Stimulated activated CD8-positive, alpha-beta memory T cell treated with anti-CD3 and anti-CD28 coated beads, Interleukin-7, amount 100 ng/mL, for 4 hours (primary cell): ENCODE measurements around the gene MED12L.

Experiments used
- DNase-seq, 2 donors: peaks; one replicate each; pipeline ENCODE4 v3.0.0-alpha.2; 2020; ENCODE audit warnings: low read depth in 2 of 2

MED12L gene

GRCh38 chr3:151410891-151411559 is 325.6 kb downstream of the MED12L start:
- no peak for DNase-seq

GRCh38 chr3:151412989-151413388 is 327.5 kb downstream of the MED12L start:
- no peak for DNase-seq

GRCh38 chr3:151415289-151415688 is 329.8 kb downstream of the MED12L start:
- DNase-seq = no peak

GRCh38 chr3:151419806-151420205 is 334.3 kb downstream of the MED12L start:
- no peak for DNase-seq

GRCh38 chr3:151421938-151422337 is 336.5 kb downstream of the MED12L start:
- DNase-seq = no peak

- no peak for DNase-seq
Measured at GRCh38 chr3:151423091-151423490, 337.6 kb downstream of the MED12L start.

GRCh38 chr3:151425627-151426340 is 340.3 kb downstream of the MED12L start:
- no peak for DNase-seq

GRCh38 chr3:151426341-151426657 is 340.8 kb downstream of the MED12L start:
- DNase-seq = no peak

GRCh38 chr3:151428386-151428785 is 342.9 kb downstream of the MED12L start:
- no peak for DNase-seq

GRCh38 chr3:151430821-151431484 is 345.5 kb downstream of the MED12L start:
- DNase-seq = no peak

- no peak for DNase-seq
Measured at GRCh38 chr3:151431940-151432339, 346.5 kb downstream of the MED12L start.

- DNase-seq = no peak
Measured at GRCh38 chr3:151432616-151433372, 347.3 kb downstream of the MED12L start.

- no peak for DNase-seq
Measured at GRCh38 chr3:151434151-151434890, 348.9 kb downstream of the MED12L start.

- no peak for DNase-seq
Measured at GRCh38 chr3:151436675-151437446, 351.4 kb downstream of the MED12L start.

GRCh38 chr3:151437906-151438305 is 352.4 kb downstream of the MED12L start:
- DNase-seq = no peak

GRCh38 chr3:151439652-151440125 is 354.2 kb downstream of the MED12L start:
- no peak for DNase-seq

GRCh38 chr3:151440940-151441339 is 355.5 kb downstream of the MED12L start:
- no peak for DNase-seq

GRCh38 chr3:151443583-151443982 is 358.1 kb downstream of the MED12L start:
- no peak for DNase-seq

GRCh38 chr3:151445273-151446001 is 360.0 kb downstream of the MED12L start:
- DNase-seq = no peak

- no peak for DNase-seq
Measured at GRCh38 chr3:151446002-151446340, 360.5 kb downstream of the MED12L start.
